ENCODE measurements around the gene ARCN1. TPM values are rescaled to one million over a fixed set of nuclear protein-coding genes. Genes with fewer than 3 reads are reported as not detected.
A peak's percentile ranks its signal among the peaks of the same experiment; 100 is the strongest.

The ARCN1 gene
- total and polyA plus RNA-seq, 12 donors = 42.6 to 274 (median 104) TPM

GRCh38 chr11:118632577-118633318, 60.5 kb downstream of the ARCN1 start:
- 75 to 93% (median 85%) methylated on average over 6 to 9 of the region's 9 CpGs for WGBS, 4 donors
- TF ChIP-seq POLR2A (IDR thresholded peaks at IDR 0.05) = no peak
- TF ChIP-seq, protein P1, sequence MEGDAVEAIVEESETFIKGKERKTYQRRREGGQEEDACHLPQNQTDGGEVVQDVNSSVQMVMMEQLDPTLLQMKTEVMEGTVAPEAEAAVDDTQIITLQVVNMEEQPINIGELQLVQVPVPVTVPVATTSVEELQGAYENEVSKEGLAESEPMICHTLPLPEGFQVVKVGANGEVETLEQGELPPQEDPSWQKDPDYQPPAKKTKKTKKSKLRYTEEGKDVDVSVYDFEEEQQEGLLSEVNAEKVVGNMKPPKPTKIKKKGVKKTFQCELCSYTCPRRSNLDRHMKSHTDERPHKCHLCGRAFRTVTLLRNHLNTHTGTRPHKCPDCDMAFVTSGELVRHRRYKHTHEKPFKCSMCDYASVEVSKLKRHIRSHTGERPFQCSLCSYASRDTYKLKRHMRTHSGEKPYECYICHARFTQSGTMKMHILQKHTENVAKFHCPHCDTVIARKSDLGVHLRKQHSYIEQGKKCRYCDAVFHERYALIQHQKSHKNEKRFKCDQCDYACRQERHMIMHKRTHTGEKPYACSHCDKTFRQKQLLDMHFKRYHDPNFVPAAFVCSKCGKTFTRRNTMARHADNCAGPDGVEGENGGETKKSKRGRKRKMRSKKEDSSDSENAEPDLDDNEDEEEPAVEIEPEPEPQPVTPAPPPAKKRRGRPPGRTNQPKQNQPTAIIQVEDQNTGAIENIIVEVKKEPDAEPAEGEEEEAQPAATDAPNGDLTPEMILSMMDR (IDR thresholded peaks at IDR 0.05) = no peak
- Histone ChIP-seq H3K4me1 (replicated peaks in 1 of 2) (peaks cover 0 to 45% of the 10 kb centered on the region in 2 donors), H3K27ac (no peak overlapping the region), H3K27me3 (no peaks in the 10 kb centered on the region), H3K9me3 (replicated peaks in 1 of 3) (no peaks in the 10 kb centered on the region), H3K4me3 (no peak overlapping the region), H3K36me3 (replicated peaks in 1 of 2) (peaks cover 0 to 48% of the 10 kb centered on the region in 2 donors)
- DNase-seq = no peak
- intact Hi-C loops (cut with DNase I) = no loop called here

GRCh38 chr11:118633319-118633690, 61.1 kb downstream of the ARCN1 start:
- peaks cover 0 to 45% of the 10 kb centered on the region in 2 donors for H3K4me1 ChIP-seq (replicated peaks in 1 of 2)
- 86 to 100% (median 94%) methylated on average over 1 of the region's 1 CpG; no CpG with 5 or more reads in 1 of the 4 donors for WGBS, 4 donors
- H3K27me3 ChIP-seq = no peaks in the 10 kb centered on the region
- H3K4me3 ChIP-seq = no peak overlapping the region
- intact Hi-C loops (cut with DNase I) = no loop called here
- H3K9me3 ChIP-seq (replicated peaks in 1 of 3) = no peaks in the 10 kb centered on the region
- TF ChIP-seq POLR2A (IDR thresholded peaks at IDR 0.05) = no peak
- TF ChIP-seq, protein P1 (IDR thresholded peaks at IDR 0.05) = no peak
- H3K27ac ChIP-seq = peak overlapping the region in 2 of 5 donors; percentile 90 to 93
- peaks cover 0 to 48% of the 10 kb centered on the region in 2 donors for H3K36me3 ChIP-seq (replicated peaks in 1 of 2)
- DNase-seq = no peak

DNA sequence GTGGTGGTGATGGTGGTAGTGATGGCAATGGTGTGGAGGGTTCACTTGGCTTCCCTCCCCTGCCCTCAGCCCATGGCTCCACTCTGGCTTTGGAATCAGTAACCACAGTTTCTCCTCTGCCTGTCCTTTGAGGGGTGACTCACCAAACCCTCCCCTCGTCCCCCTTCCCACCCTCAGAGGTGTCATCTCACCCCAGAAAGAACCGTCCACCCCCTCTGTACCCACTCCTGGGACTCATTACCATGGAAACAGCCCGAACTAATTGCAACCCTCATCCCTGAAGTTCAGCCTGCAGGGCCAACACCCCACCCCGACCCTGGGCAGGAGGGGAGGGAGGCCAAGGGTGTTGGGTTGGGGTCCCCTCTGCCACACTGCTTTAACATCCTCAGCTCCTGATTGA, 61.8 kb downstream of the ARCN1 start:
- WGBS, 4 donors = 34 to 57% (median 37%) methylated on average over 3 to 4 of the region's 4 CpGs
- no peak for DNase-seq
- Histone ChIP-seq H3K27ac (peak overlapping the region in 3 of 5 donors; percentile 66 to 93 (median 90)), H3K9me3 (replicated peaks in 1 of 3) (no peaks in the 10 kb centered on the region), H3K36me3 (replicated peaks in 1 of 2) (peaks cover 0 to 45% of the 10 kb centered on the region in 2 donors), H3K4me1 (replicated peaks in 1 of 2) (peaks cover 0 to 40% of the 10 kb centered on the region in 2 donors), H3K27me3 (no peaks in the 10 kb centered on the region), H3K4me3 (no peak overlapping the region)
- intact Hi-C loops (cut with DNase I) = no loop called here
- no peak for TF ChIP-seq POLR2A (IDR thresholded peaks at IDR 0.05)
- TF ChIP-seq, protein P1 (IDR thresholded peaks at IDR 0.05) = no peak

GRCh38 chr11:118634431-118635236, 62.4 kb downstream of the ARCN1 start:
- 19 to 27% (median 24%) methylated on average over 22 to 41 of the region's 41 CpGs for WGBS, 4 donors
- Histone ChIP-seq H3K4me3 (peak overlapping the region in 1 of 4 donors; percentile 41), H3K27ac (peak overlapping the region; percentile 66 to 93 (median 82)), H3K9me3 (replicated peaks in 1 of 3) (no peaks in the 10 kb centered on the region), H3K27me3 (no peaks in the 10 kb centered on the region), H3K36me3 (replicated peaks in 1 of 2) (peaks cover 0 to 39% of the 10 kb centered on the region in 2 donors), H3K4me1 (replicated peaks in 1 of 2) (peaks cover 0 to 40% of the 10 kb centered on the region in 2 donors)
- intact Hi-C loops (cut with DNase I) = no loop called here
- TF ChIP-seq POLR2A (IDR thresholded peaks at IDR 0.05) = peak in 1 of 2 donors; percentile 68
- TF ChIP-seq, protein P1 (IDR thresholded peaks at IDR 0.05) = peak in 3 of 6 experiments; percentile 5 to 35 (median 35)
- peak; percentile 86 to 92 (median 89) for DNase-seq
